SK-N-SH (cell line): ENCODE measurements around the gene ARMC3. TPM values are rescaled to one million over a fixed set of nuclear protein-coding genes. Genes with fewer than 3 reads are reported as not detected.

Experiments
- CTCF ChIA-PET: fragments of 300-600, 350-600 bp; formaldehyde crosslinking; extraction: SDS; loops from one replicate; lab custom pipeline; 2021; lab: Yijun Ruan, JAX
- POLR2A ChIA-PET: fragments of 350-600 bp; sonication (Branson Sonifier 250); formaldehyde crosslinking; extraction: SDS; loops from one replicate; lab custom pipeline; 2020; ENCODE audit warnings: antibody characterized with exemption, inconsistent platforms; lab: Yijun Ruan, JAX
- DNase-seq: peaks from one replicate; pipeline ENCODE4 v3.0.0; 2012
- H2AFZ ChIP-seq: fragments of 200-600 bp; sonication (generic); 2 replicates; pipeline ENCODE4 v1.8.1; 2016; ENCODE audit warnings: antibody characterized with exemption, mild to moderate bottlenecking, low read depth
- H3F3A ChIP-seq: fragments of 200-600 bp; sonication (generic); replicated peaks from 2 replicates; pipeline ENCODE3; 2016; ENCODE audit warnings: antibody characterized with exemption, mild to moderate bottlenecking; ENCODE audit not compliant: insufficient read depth
- H3K27ac ChIP-seq, 2 experiments: fragments of 200-500 bp in 1 of 2; fragments of 200-600 bp in 1 of 2; sonication (Bioruptor generic) in 1 of 2; sonication (generic), shearing (Covaris generic) in 1 of 2; 2 replicates each; pipeline versions ENCODE4 v1.5.1 to v1.6.1; 2014 to 2016; ENCODE audit warnings: low read depth in 2 of 2, inconsistent platforms in 1 of 2, low read length in 1 of 2, mild to moderate bottlenecking in 1 of 2, mixed read lengths in 1 of 2
- H3K27me3 ChIP-seq: fragments of 200-600 bp; sonication (generic), shearing (Covaris generic); 2 replicates; pipeline ENCODE4 v1.6.1; 2016; ENCODE audit warnings: mixed run types; ENCODE audit not compliant: insufficient read depth
- H3K36me3 ChIP-seq, 2 experiments: fragments of 200-500 bp in 1 of 2; fragments of 200-600 bp in 1 of 2; sonication (Bioruptor generic) in 1 of 2; sonication (generic) in 1 of 2; replicated peaks in 1 of 2; 2 replicates each; pipeline versions ENCODE3 to v1.5.1; 2014 to 2016; ENCODE audit warnings: low read length in 1 of 2, mild to moderate bottlenecking in 1 of 2; ENCODE audit not compliant: insufficient read depth in 2 of 2, control insufficient read depth in 1 of 2
- H3K4me1 ChIP-seq, 2 experiments: fragments of 200-500 bp in 1 of 2; fragments of 200-600 bp in 1 of 2; sonication (Bioruptor generic) in 1 of 2; sonication (generic), shearing (Covaris generic) in 1 of 2; 2 replicates each; pipeline versions ENCODE4 v1.5.1 to v1.6.1; 2014 to 2016; ENCODE audit warnings: low read depth in 1 of 2, low read length in 1 of 2, mixed run types in 1 of 2; ENCODE audit not compliant: insufficient read depth in 2 of 2, control insufficient read depth in 1 of 2
- H3K4me2 ChIP-seq: fragments of 200-600 bp; sonication (generic), shearing (Covaris generic); 2 replicates; pipeline ENCODE4 v1.6.1; 2017; ENCODE audit warnings: mixed run types
- H3K4me3 ChIP-seq, 2 experiments: fragments of 200-500 bp in 1 of 2; fragments of 200-600 bp in 1 of 2; sonication (Bioruptor generic) in 1 of 2; sonication (generic), shearing (Covaris generic) in 1 of 2; 2 replicates each; pipeline versions ENCODE4 v1.5.1 to v1.8.1; 2014 to 2016; ENCODE audit warnings: low read depth in 2 of 2, inconsistent platforms in 1 of 2, low read length in 1 of 2, mild to moderate bottlenecking in 1 of 2, mixed read lengths in 1 of 2, moderate library complexity in 1 of 2
- H3K79me2 ChIP-seq: fragments of 200-600 bp; sonication (generic); 2 replicates; pipeline ENCODE4 v1.8.1; 2017; ENCODE audit warnings: mild to moderate bottlenecking; ENCODE audit not compliant: insufficient read depth
- H3K9ac ChIP-seq: fragments of 200-600 bp; sonication (generic); 2 replicates; pipeline ENCODE4 v1.6.1; 2017; ENCODE audit warnings: mixed run types
- H3K9me2 ChIP-seq: fragments of 200-600 bp; sonication (generic); 2 replicates; pipeline ENCODE4 v1.6.1; 2017; ENCODE audit warnings: mixed run types
- H3K9me3 ChIP-seq: fragments of 200-600 bp; sonication (generic); 2 replicates; pipeline ENCODE4 v1.6.1; 2017; ENCODE audit warnings: mixed run types, mild to moderate bottlenecking, moderate library complexity
- H4K20me1 ChIP-seq: fragments of 200-600 bp; sonication (generic); 2 replicates; pipeline ENCODE4 v1.6.1; 2017; ENCODE audit warnings: mild to moderate bottlenecking, mixed run types; ENCODE audit not compliant: insufficient read depth
- CTCF ChIP-seq: fragments of 200-600 bp; sonication (generic); IDR thresholded peaks from 2 replicates; pipeline ENCODE4 v1.6.1; 2017; ENCODE audit warnings: antibody characterized with exemption, mild to moderate bottlenecking, moderate library complexity
- ELF1 ChIP-seq: IDR thresholded peaks from 2 replicates; pipeline ENCODE4 v1.4.0; 2012
- EP300 ChIP-seq, 2 experiments: IDR thresholded peaks; 2 replicates each; pipeline versions ENCODE4 v1.4.0 to v1.6.1; 2012; ENCODE audit warnings: borderline replicate concordance in 1 of 2, low read depth in 1 of 2, low read length in 1 of 2
- FOSL2 ChIP-seq: IDR thresholded peaks from 2 replicates; pipeline ENCODE4 v1.4.0; 2012; ENCODE audit warnings: low read depth, mild to moderate bottlenecking, moderate library complexity, borderline replicate concordance
- FOXJ3 ChIP-seq: sonication (generic); formaldehyde crosslinking; IDR thresholded peaks from 2 replicates; pipeline ENCODE4 v1.5.1; 2020; ENCODE audit warnings: mild to moderate bottlenecking, missing genetic modification reagents
- JUND ChIP-seq: IDR thresholded peaks from 2 replicates; pipeline ENCODE4 v1.4.0; 2012
- MAX ChIP-seq: IDR thresholded peaks from 2 replicates; pipeline ENCODE4 v1.4.0; 2012; ENCODE audit warnings: low read depth
- MXI1 ChIP-seq: IDR thresholded peaks from 2 replicates; pipeline ENCODE4 v1.6.1; 2012; ENCODE audit warnings: mild to moderate bottlenecking, low read depth, low read length, improper control_type of control experiment
- NFIC ChIP-seq: IDR thresholded peaks from 2 replicates; pipeline ENCODE4 v1.4.0; 2012; ENCODE audit warnings: borderline replicate concordance
- POLR2AphosphoS5 ChIP-seq: IDR thresholded peaks from 2 replicates; pipeline ENCODE4 v1.6.1; 2012; ENCODE audit warnings: low read depth, low read length
- RAD21 ChIP-seq: IDR thresholded peaks from 2 replicates; pipeline ENCODE4 v1.6.1; 2012; ENCODE audit warnings: mild to moderate bottlenecking, low read length
- RCOR1 ChIP-seq: fragments of 150-350 bp; IDR thresholded peaks from 2 replicates; pipeline ENCODE4 v1.6.1; 2017; ENCODE audit warnings: antibody characterized with exemption, low read length
- SIN3A ChIP-seq: IDR thresholded peaks from 2 replicates; pipeline ENCODE4 v1.6.1; 2012; ENCODE audit warnings: low read depth, mild to moderate bottlenecking, low read length, moderate library complexity, borderline replicate concordance
- TAF1 ChIP-seq: IDR thresholded peaks from 2 replicates; pipeline ENCODE4 v1.6.1; 2012; ENCODE audit warnings: low read depth, mild to moderate bottlenecking, low read length, moderate library complexity, borderline replicate concordance
- TCF12 ChIP-seq: IDR thresholded peaks from 2 replicates; pipeline ENCODE4 v1.4.0; 2012
- TEAD4 ChIP-seq: IDR thresholded peaks from 2 replicates; pipeline ENCODE4 v1.4.0; 2012; ENCODE audit warnings: mild to moderate bottlenecking, borderline replicate concordance; ENCODE audit not compliant: insufficient read depth
- YY1 ChIP-seq: IDR thresholded peaks from 2 replicates; pipeline ENCODE4 v1.4.0; 2012; ENCODE audit warnings: low read depth, mild to moderate bottlenecking
- ZBTB33 ChIP-seq: IDR thresholded peaks from 2 replicates; pipeline ENCODE4 v1.4.0; 2012; ENCODE audit warnings: low read depth, borderline replicate concordance
- WGBS: methylation state at CpG from one replicate; pipeline ENCODE4 v1.1.6; 2017; ENCODE audit warnings: low lambda C conversion rate; 5-methylcytosine and 5-hydroxymethylcytosine counted together
- polyA plus RNA-seq, 3 experiments: library from polyadenylated mRNA; depleted of rRNA; stranded (reverse); fragments of >200 nt; gene quantifications; 2 replicates each; pipeline ENCODE4 v1.2.3, GENCODE V29; 2012
- TF ChIP-seq, protein P1 (sequence below): IDR thresholded peaks from 2 replicates; pipeline ENCODE4; 2012

The ARMC3 gene
- polyA plus RNA-seq, 1 of the 3 experiments (the other 2 are of a cell fraction), result not detected

DNA sequence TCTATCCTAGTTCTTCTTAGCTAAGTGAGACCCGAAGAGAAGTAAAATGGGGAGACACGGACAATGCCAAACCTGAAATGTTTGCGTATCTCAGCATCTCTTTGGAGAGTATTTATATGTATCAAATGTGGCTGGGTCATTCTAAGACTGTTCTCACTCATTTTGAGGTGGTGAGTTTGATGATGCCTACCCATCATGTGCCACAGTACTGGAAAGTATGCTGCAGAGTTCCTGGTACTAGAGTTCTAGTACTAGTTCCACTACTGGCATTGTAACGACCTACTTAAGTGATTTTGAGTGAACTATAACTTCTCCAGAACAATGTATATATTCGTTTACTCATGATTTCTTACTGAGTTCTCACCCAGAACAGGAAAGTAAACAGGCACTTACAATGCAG, 41.9 kb downstream of the ARMC3 start:
- H3K9me3 ChIP-seq, result no peaks in the 10 kb centered on the region
- no peak overlapping the region for H3K4me3 ChIP-seq
- H3F3A ChIP-seq, result no peaks in the 10 kb centered on the region
- H3K9me2 ChIP-seq, result no peaks in the 10 kb centered on the region
- H3K4me2 ChIP-seq, result no peak overlapping the region
- ChIA-PET POLR2A (no interaction called here), CTCF (interaction anchor here (1.0 kb wide), 1 partner anchor 19 kb away, joined by 3 read pairs; no protein-coding TSS in a partner anchor)
- TF ChIP-seq ELF1 (no peak), POLR2AphosphoS5 (no peak), NFIC (no peak), SIN3A (no peak), TEAD4 (no peak)
- H3K27me3 ChIP-seq, result no peaks in the 10 kb centered on the region
- no peak overlapping the region for H3K27ac ChIP-seq
- no peaks in the 10 kb centered on the region for H3K36me3 ChIP-seq
- no peaks in the 10 kb centered on the region for H3K79me2 ChIP-seq
- no peak for DNase-seq
- no peaks in the 10 kb centered on the region for H4K20me1 ChIP-seq
- H2AFZ ChIP-seq, result no peak overlapping the region
- 60% methylated on average over 5 of the region's 5 CpGs for WGBS
- no peaks in the 10 kb centered on the region for H3K4me1 ChIP-seq
- no peak overlapping the region for H3K9ac ChIP-seq

GRCh38 chr10:22976534-22976933, 48.7 kb downstream of the ARMC3 start:
- no peak overlapping the region for H3K4me3 ChIP-seq
- POLR2A ChIA-PET, result no interaction called here

GRCh38 chr10:22977751-22978150, 49.9 kb downstream of the ARMC3 start:
- H3F3A ChIP-seq, result no peaks in the 10 kb centered on the region
- H4K20me1 ChIP-seq, result no peaks in the 10 kb centered on the region
- no peak overlapping the region for H3K9ac ChIP-seq
- H2AFZ ChIP-seq, result no peak overlapping the region
- no peaks in the 10 kb centered on the region; a peak in 3 of 4 replicates for H3K4me1 ChIP-seq
- H3K27me3 ChIP-seq, result no peaks in the 10 kb centered on the region
- DNase-seq, result no peak
- no peak overlapping the region for H3K4me3 ChIP-seq
- POLR2A ChIA-PET, result no interaction called here
- no peak overlapping the region for H3K4me2 ChIP-seq
- H3K9me3 ChIP-seq, result no peaks in the 10 kb centered on the region
- no peaks in the 10 kb centered on the region for H3K36me3 ChIP-seq
- CTCF ChIA-PET, result no interaction called here
- H3K79me2 ChIP-seq, result no peaks in the 10 kb centered on the region
- no peak overlapping the region for H3K27ac ChIP-seq
- H3K9me2 ChIP-seq, result no peaks in the 10 kb centered on the region
- 61% methylated on average over 1 of the region's 1 CpG for WGBS
- TF ChIP-seq TAF1, result no peak
- TF ChIP-seq ZBTB33, result no peak
- no peak for TF ChIP-seq ELF1
- no peak for TF ChIP-seq MXI1
- TF ChIP-seq RAD21, result no peak
- TF ChIP-seq CTCF, result no peak
- TF ChIP-seq MAX, result no peak
- no peak for TF ChIP-seq JUND
- TF ChIP-seq POLR2AphosphoS5, result no peak
- no peak for TF ChIP-seq FOXJ3 (CRISPR knock-in tag)
- TF ChIP-seq RCOR1, result no peak

More at GRCh38 chr10:22976534-22976933, 48.7 kb downstream of the ARMC3 start:
- Histone ChIP-seq H3K9ac (no peak overlapping the region), H3K27me3 (no peaks in the 10 kb centered on the region)
- TF ChIP-seq FOSL2, result no peak
- TF ChIP-seq JUND, result 0 out of 2 replicates have a peak, but pooled peaks have one; percentile 7
- TF ChIP-seq, protein P1, sequence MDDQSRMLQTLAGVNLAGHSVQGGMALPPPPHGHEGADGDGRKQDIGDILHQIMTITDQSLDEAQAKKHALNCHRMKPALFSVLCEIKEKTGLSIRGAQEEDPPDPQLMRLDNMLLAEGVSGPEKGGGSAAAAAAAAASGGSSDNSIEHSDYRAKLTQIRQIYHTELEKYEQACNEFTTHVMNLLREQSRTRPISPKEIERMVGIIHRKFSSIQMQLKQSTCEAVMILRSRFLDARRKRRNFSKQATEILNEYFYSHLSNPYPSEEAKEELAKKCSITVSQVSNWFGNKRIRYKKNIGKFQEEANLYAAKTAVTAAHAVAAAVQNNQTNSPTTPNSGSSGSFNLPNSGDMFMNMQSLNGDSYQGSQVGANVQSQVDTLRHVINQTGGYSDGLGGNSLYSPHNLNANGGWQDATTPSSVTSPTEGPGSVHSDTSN, result peak; percentile 51
- 0 out of 4 replicates have a peak, but pooled peaks of 1 of the 2 experiments have one; percentile 33 for TF ChIP-seq EP300 (IDR thresholded peaks at IDR 0.05; ENCODE audit: borderline replicate concordance in 1 of 2, low read depth in 1 of 2, low read length in 1 of 2)
- no peak for TF ChIP-seq YY1
- TF ChIP-seq TCF12, result peak; percentile 78
- TF ChIP-seq, all 33 proteins: peak for 4
- 43% methylated on average over 1 of the region's 1 CpG for WGBS
- H3K27ac ChIP-seq, result peak overlapping the region in 1 of 2 experiments; percentile 58; a peak in 1 of 4 replicates
- no peaks in the 10 kb centered on the region for H3F3A ChIP-seq
- no peak overlapping the region for H2AFZ ChIP-seq
- no peak for DNase-seq
- no peaks in the 10 kb centered on the region for H3K36me3 ChIP-seq
- H3K4me1 ChIP-seq, result no peaks in the 10 kb centered on the region; a peak in 3 of 4 replicates
- H4K20me1 ChIP-seq, result no peaks in the 10 kb centered on the region
- CTCF ChIA-PET, result interaction anchor here (1.9 kb wide), 1 partner anchor 12 kb away, joined by 6 read pairs; no protein-coding TSS in a partner anchor
- no peaks in the 10 kb centered on the region for H3K79me2 ChIP-seq
- no peak overlapping the region for H3K4me2 ChIP-seq
- H3K9me3 ChIP-seq, result no peaks in the 10 kb centered on the region
- no peaks in the 10 kb centered on the region for H3K9me2 ChIP-seq
